H9 (cell line): Measurements from ENCODE around the gene DEGS2. TPM values are rescaled to one million over a fixed set of nuclear protein-coding genes. Genes with fewer than 3 reads are reported as not detected.

Experiments used
- DNase-seq: peaks from one replicate; pipeline ENCODE4 v3.0.0-alpha.2; 2017
- H2AFZ ChIP-seq: one replicate; pipeline ENCODE4 v1.6.1; 2013; ENCODE audit warnings: mild to moderate bottlenecking, low read length, control low read depth, moderate library complexity
- H2AK5ac ChIP-seq: 2 replicates; pipeline ENCODE4 v1.6.1; 2013; ENCODE audit warnings: low read length, control low read depth, mixed read lengths; ENCODE audit not compliant: insufficient read length
- H2BK120ac ChIP-seq: one replicate; pipeline ENCODE4 v1.6.1; 2013; ENCODE audit warnings: low read depth, mild to moderate bottlenecking, low read length, control low read depth, inconsistent platforms; ENCODE audit not compliant: poor library complexity, severe bottlenecking
- H2BK12ac ChIP-seq: 2 replicates; pipeline ENCODE4 v1.6.1; 2013; ENCODE audit warnings: low read length, control low read depth, mixed read lengths, low read depth; ENCODE audit not compliant: insufficient read length
- H2BK15ac ChIP-seq: 2 replicates; pipeline ENCODE4 v1.6.1; 2013; ENCODE audit warnings: low read depth, low read length, control low read depth
- H2BK20ac ChIP-seq: one replicate; pipeline ENCODE4 v1.6.1; 2013; ENCODE audit warnings: low read depth, mild to moderate bottlenecking, low read length, control low read depth, inconsistent platforms; ENCODE audit not compliant: poor library complexity, severe bottlenecking
- H2BK5ac ChIP-seq: 2 replicates; pipeline ENCODE4 v1.6.1; 2013; ENCODE audit warnings: low read length, control low read depth, mixed read lengths; ENCODE audit not compliant: insufficient read length
- H3K14ac ChIP-seq: 2 replicates; pipeline ENCODE4 v1.6.1; 2013; ENCODE audit warnings: low read length, control low read depth; ENCODE audit not compliant: insufficient read depth
- H3K18ac ChIP-seq: 2 replicates; pipeline ENCODE4 v1.6.1; 2013; ENCODE audit warnings: low read depth, mild to moderate bottlenecking, mixed read lengths, low read length, control low read depth; ENCODE audit not compliant: insufficient read length
- H3K23ac ChIP-seq: 2 replicates; pipeline ENCODE4 v1.6.1; 2013; ENCODE audit warnings: low read length, control low read depth, mixed read lengths, low read depth; ENCODE audit not compliant: insufficient read length
- H3K23me2 ChIP-seq: 2 replicates; pipeline ENCODE4 v1.6.1; 2013; ENCODE audit warnings: low read depth, mild to moderate bottlenecking, mixed read lengths, low read length, control low read depth; ENCODE audit not compliant: insufficient read length, poor library complexity, severe bottlenecking
- H3K27ac ChIP-seq: 2 replicates; pipeline ENCODE4 v1.5.1; 2013; ENCODE audit warnings: low read length, control low read depth, mixed read lengths, low read depth; ENCODE audit not compliant: insufficient read length
- H3K27me3 ChIP-seq: 2 replicates; pipeline ENCODE4 v1.6.1; 2013; ENCODE audit warnings: low read length, control low read depth, inconsistent platforms; ENCODE audit not compliant: insufficient read depth
- H3K4ac ChIP-seq: 2 replicates; pipeline ENCODE4 v1.6.1; 2013; ENCODE audit warnings: low read depth, mild to moderate bottlenecking, control low read depth, inconsistent platforms, low read length, moderate library complexity
- H3K4me1 ChIP-seq: 2 replicates; pipeline ENCODE4 v1.6.1; 2013; ENCODE audit warnings: low read length, control low read depth, inconsistent platforms; ENCODE audit not compliant: insufficient read depth
- H3K4me2 ChIP-seq: 2 replicates; pipeline ENCODE4 v1.6.1; 2013; ENCODE audit warnings: low read length, control low read depth, mixed read lengths; ENCODE audit not compliant: insufficient read length, insufficient read depth
- H3K56ac ChIP-seq: 2 replicates; pipeline ENCODE4 v1.6.1; 2013; ENCODE audit warnings: low read depth, mild to moderate bottlenecking, mixed read lengths, low read length, control low read depth; ENCODE audit not compliant: insufficient read length
- H3K79me1 ChIP-seq: 2 replicates; pipeline ENCODE4 v1.6.1; 2013; ENCODE audit warnings: low read depth, mild to moderate bottlenecking, moderate library complexity, low read length, control low read depth, inconsistent platforms; ENCODE audit not compliant: insufficient read depth, poor library complexity, severe bottlenecking
- H3K79me2 ChIP-seq: 2 replicates; pipeline ENCODE4 v1.6.1; 2013; ENCODE audit warnings: low read length, control low read depth, inconsistent platforms; ENCODE audit not compliant: insufficient read depth
- H3K9ac ChIP-seq: 2 replicates; pipeline ENCODE4 v1.6.1; 2013; ENCODE audit warnings: low read length, control low read depth, mixed read lengths; ENCODE audit not compliant: insufficient read length; ENCODE audit errors: extremely low read depth
- H3K9me3 ChIP-seq: one replicate; pipeline ENCODE4 v1.6.1; 2013; ENCODE audit warnings: low read depth, low read length, inconsistent platforms; ENCODE audit not compliant: control insufficient read depth
- H3T11ph ChIP-seq: one replicate; pipeline ENCODE4 v1.6.1; 2013; ENCODE audit warnings: mild to moderate bottlenecking, low read length, control low read depth, inconsistent platforms
- H4K20me1 ChIP-seq: one replicate; pipeline ENCODE4 v1.6.1; 2013; ENCODE audit not compliant: control insufficient read depth, insufficient read length, insufficient read depth
- H4K5ac ChIP-seq: 2 replicates; pipeline ENCODE4 v1.6.1; 2013; ENCODE audit warnings: low read depth, mild to moderate bottlenecking, mixed read lengths, low read length, control low read depth; ENCODE audit not compliant: insufficient read length
- H4K8ac ChIP-seq: replicated peaks from 2 replicates; pipeline ENCODE4 v1.6.1; 2013; ENCODE audit warnings: low read length, control low read depth, mixed read lengths, low read depth; ENCODE audit not compliant: insufficient read length
- H4K91ac ChIP-seq: 2 replicates; pipeline ENCODE4 v1.6.1; 2013; ENCODE audit warnings: low read depth, mild to moderate bottlenecking, moderate library complexity, mixed read lengths, low read length, control low read depth; ENCODE audit not compliant: insufficient read length
- H3K27ac Mint-ChIP-seq, 3 experiments: 2 replicates in 2 of 3; 3 replicates in 1 of 3; pipeline ENCODE4 v1.8.0; 2020 to 2021; ENCODE audit warnings: mixed read lengths in 3 of 3, mild to moderate bottlenecking in 1 of 3, moderate library complexity in 1 of 3
- H3K27me3 Mint-ChIP-seq: 2 replicates; pipeline ENCODE4 v1.8.0; 2021; ENCODE audit warnings: low read depth, mild to moderate bottlenecking, moderate library complexity, mixed read lengths
- H3K36me3 Mint-ChIP-seq, 3 experiments: 2 replicates in 2 of 3; 3 replicates in 1 of 3; pipeline ENCODE4 v1.8.0; 2020 to 2021; ENCODE audit warnings: low read depth in 3 of 3, mixed read lengths in 3 of 3; ENCODE audit not compliant: insufficient read depth in 1 of 3
- H3K4me1 Mint-ChIP-seq, 2 experiments: 2 replicates each; pipeline ENCODE4 v1.8.0; 2020; ENCODE audit warnings: mixed read lengths in 2 of 2
- H3K4me3 Mint-ChIP-seq, 2 experiments: 2 replicates in 1 of 2; 3 replicates in 1 of 2; pipeline ENCODE4 v1.8.0; 2020 to 2021; ENCODE audit warnings: mild to moderate bottlenecking in 2 of 2, mixed read lengths in 2 of 2, moderate library complexity in 1 of 2
- H3K9me3 Mint-ChIP-seq, 2 experiments: 2 replicates in 1 of 2; 3 replicates in 1 of 2; pipeline ENCODE4 v1.8.0; 2020; ENCODE audit warnings: mild to moderate bottlenecking in 2 of 2, mixed read lengths in 2 of 2, moderate library complexity in 1 of 2
- WGBS: extraction: QIAGEN DNeasy Blood & Tissue Kit; methylation state at CpG from one replicate; pipeline ENCODE4 v1.1.7; 2013; ENCODE audit warnings: missing lambda C conversion rate, low lambda C conversion rate, mixed read lengths; ENCODE audit not compliant: insufficient read length; ENCODE audit errors: extremely low coverage; 5-methylcytosine and 5-hydroxymethylcytosine counted together
- total RNA-seq: library from RNA; stranded (reverse); gene quantifications from 2 replicates; pipeline ENCODE4 v1.2.1, GENCODE V29; 2021
- TF ChIP-seq, protein P1 (sequence below): fragments of 200-600 bp; sonication (generic); conservative IDR thresholded peaks from 3 replicates; pipeline ENCODE4 v1.8.0; 2021; ENCODE audit warnings: antibody characterized with exemption, mild to moderate bottlenecking

Gene DEGS2
- total RNA-seq, 1 experiment from 2014 or later = 0.72 TPM

DNA sequence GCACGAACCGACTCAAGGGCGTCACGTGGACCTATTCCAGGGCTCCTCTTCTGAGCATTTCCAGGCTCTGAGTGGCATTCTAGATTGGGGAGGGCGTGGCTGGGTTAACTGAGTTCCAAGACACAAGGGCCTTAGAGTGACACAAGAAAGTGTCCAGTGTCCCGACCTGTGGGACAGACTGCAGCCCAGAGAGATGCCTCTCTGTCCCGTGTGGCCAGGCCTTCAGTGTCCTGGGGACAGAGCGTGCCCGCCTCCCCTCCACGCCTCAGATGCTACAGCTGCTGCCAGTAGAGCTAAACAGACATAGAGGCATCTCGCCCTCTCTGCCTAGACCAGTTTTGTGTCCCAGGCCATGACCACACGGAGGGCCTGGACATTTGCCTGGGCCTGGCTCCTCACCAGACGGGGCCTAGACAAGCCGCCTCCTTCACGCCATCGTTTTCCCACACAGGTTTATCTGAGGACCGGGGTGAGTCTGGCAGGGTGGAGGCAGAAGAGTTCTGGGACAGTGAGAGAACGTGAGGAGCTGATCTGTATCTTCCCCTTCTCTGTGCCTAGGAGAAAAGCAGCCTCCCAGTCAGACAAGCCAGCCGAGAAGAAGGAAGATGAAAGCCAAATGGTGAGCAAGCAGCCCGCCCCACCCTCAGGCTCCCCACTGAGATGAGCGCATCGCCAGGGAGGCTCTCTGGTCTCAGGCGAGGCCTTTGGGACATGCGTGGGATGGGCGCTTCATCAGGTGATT, 27.1 kb downstream of the DEGS2 start:
- Mint-ChIP-seq H3K36me3 (peaks cover 6 to 18% (median 16%) of the 10 kb centered on the region in 3 experiments; a peak in 5 of 7 replicates), H3K4me3 (no peak overlapping the region), H3K27ac (0 out of 7 replicates have a peak overlapping the region, but pooled peaks of 1 of the 3 experiments have one; percentile 24), H3K9me3 (no peaks in the 10 kb centered on the region), H3K4me1 (peaks cover 12 to 24% of the 10 kb centered on the region in 2 experiments), H3K27me3 (no peaks in the 10 kb centered on the region; the same call in 1 of the 2 replicates)
- no peak overlapping the region for H2BK20ac ChIP-seq
- H3K79me2 ChIP-seq = no peaks in the 10 kb centered on the region
- H3K18ac ChIP-seq = no peak overlapping the region
- H3K4ac ChIP-seq = no peak overlapping the region
- no peaks in the 10 kb centered on the region for H4K20me1 ChIP-seq
- TF ChIP-seq, protein P1, sequence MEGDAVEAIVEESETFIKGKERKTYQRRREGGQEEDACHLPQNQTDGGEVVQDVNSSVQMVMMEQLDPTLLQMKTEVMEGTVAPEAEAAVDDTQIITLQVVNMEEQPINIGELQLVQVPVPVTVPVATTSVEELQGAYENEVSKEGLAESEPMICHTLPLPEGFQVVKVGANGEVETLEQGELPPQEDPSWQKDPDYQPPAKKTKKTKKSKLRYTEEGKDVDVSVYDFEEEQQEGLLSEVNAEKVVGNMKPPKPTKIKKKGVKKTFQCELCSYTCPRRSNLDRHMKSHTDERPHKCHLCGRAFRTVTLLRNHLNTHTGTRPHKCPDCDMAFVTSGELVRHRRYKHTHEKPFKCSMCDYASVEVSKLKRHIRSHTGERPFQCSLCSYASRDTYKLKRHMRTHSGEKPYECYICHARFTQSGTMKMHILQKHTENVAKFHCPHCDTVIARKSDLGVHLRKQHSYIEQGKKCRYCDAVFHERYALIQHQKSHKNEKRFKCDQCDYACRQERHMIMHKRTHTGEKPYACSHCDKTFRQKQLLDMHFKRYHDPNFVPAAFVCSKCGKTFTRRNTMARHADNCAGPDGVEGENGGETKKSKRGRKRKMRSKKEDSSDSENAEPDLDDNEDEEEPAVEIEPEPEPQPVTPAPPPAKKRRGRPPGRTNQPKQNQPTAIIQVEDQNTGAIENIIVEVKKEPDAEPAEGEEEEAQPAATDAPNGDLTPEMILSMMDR = no peak
- H3K23me2 ChIP-seq = no peaks in the 10 kb centered on the region
- no peak overlapping the region for H3T11ph ChIP-seq
- H3K56ac ChIP-seq = no peak overlapping the region
- H3K14ac ChIP-seq = no peak overlapping the region; the same call in 1 of the 2 replicates
- no peak overlapping the region for H2BK12ac ChIP-seq
- H3K27me3 ChIP-seq = no peaks in the 10 kb centered on the region
- H4K91ac ChIP-seq = no peak overlapping the region
- no peak overlapping the region for H2AK5ac ChIP-seq
- H3K23ac ChIP-seq = no peak overlapping the region
- no peak for DNase-seq
- no peak overlapping the region for H2BK120ac ChIP-seq
- no peak overlapping the region for H2BK5ac ChIP-seq
- H3K9me3 ChIP-seq = no peaks in the 10 kb centered on the region
- H3K4me1 ChIP-seq = no peaks in the 10 kb centered on the region
- no peak overlapping the region for H3K9ac ChIP-seq
- H2BK15ac ChIP-seq = no peak overlapping the region
- no peak overlapping the region for H3K27ac ChIP-seq
- H4K5ac ChIP-seq = no peak overlapping the region
- no peak overlapping the region for H4K8ac ChIP-seq
- H3K79me1 ChIP-seq = no peaks in the 10 kb centered on the region
- H2AFZ ChIP-seq = no peak overlapping the region
- WGBS = no CpG with 5 or more reads among the region's 25 CpGs
- H3K4me2 ChIP-seq = no peak overlapping the region
